Upper lobe of left lung (tissue), 6 donors: ENCODE measurements around the gene TADA2A. TPM values are rescaled to one million over a fixed set of nuclear protein-coding genes. Genes with fewer than 3 reads are reported as not detected.

Source experiments
- ATAC-seq, 2 donors: fragments of 200-7000 bp; cut with Tn5 transposase; one replicate each; pipeline ENCODE4 v1.9.1; 2022; ENCODE audit warnings: mild to moderate bottlenecking in 2 of 2, moderate library complexity in 2 of 2; ENCODE audit not compliant: low FRiP score in 2 of 2
- DNase-seq, 2 donors: peaks; one replicate each; pipeline ENCODE4 v3.0.0-alpha.2; 2019 to 2020
- H3K27ac ChIP-seq, 4 donors: fragments of 200-600 bp; sonication (generic); one replicate each; pipeline ENCODE4 v1.5.1; 2016 to 2019
- H3K27me3 ChIP-seq, 4 donors: fragments of 200-600 bp; sonication (generic); one replicate each; pipeline ENCODE4 v1.5.1; 2017 to 2019
- H3K36me3 ChIP-seq, 4 donors: fragments of 200-600 bp; sonication (generic); one replicate each; pipeline ENCODE4 v1.5.1; 2016 to 2019
- H3K4me1 ChIP-seq, 4 donors: fragments of 200-600 bp; sonication (generic); one replicate each; pipeline ENCODE4 v1.5.1; 2018 to 2019
- H3K4me3 ChIP-seq, 4 donors: fragments of 200-600 bp; sonication (generic); one replicate each; pipeline ENCODE4 v1.5.1; 2017 to 2019; ENCODE audit warnings: mild to moderate bottlenecking in 2 of 4, moderate library complexity in 1 of 4
- H3K9me3 ChIP-seq, 4 donors: fragments of 200-600 bp; sonication (generic); one replicate each; pipeline ENCODE4 v1.5.1; 2018 to 2019
- EP300 ChIP-seq, 4 donors: sonication (generic); formaldehyde crosslinking; IDR thresholded peaks; one replicate each; pipeline ENCODE4 v1.5.1; 2017; ENCODE audit warnings: antibody characterized with exemption in 4 of 4, control low read depth in 2 of 4
- POLR2A ChIP-seq, 4 donors: fragments of 450-650 bp; IDR thresholded peaks; one replicate each; pipeline ENCODE4 v1.5.1; 2016 to 2017; ENCODE audit warnings: antibody characterized with exemption in 4 of 4, mild to moderate bottlenecking in 2 of 4
- POLR2AphosphoS5 ChIP-seq, 2 donors: sonication (generic); formaldehyde crosslinking; IDR thresholded peaks; one replicate each; pipeline ENCODE4 v1.5.1; 2017; ENCODE audit warnings: antibody characterized with exemption in 2 of 2
- WGBS, 2 donors: methylation state at CpG; one replicate each; pipeline ENCODE4 v1.1.5; 2017 to 2018; 5-methylcytosine and 5-hydroxymethylcytosine counted together
- total RNA-seq, 6 donors: library from RNA; depleted of rRNA in 4 of 6; stranded (reverse); fragments of >200 nt in 4 of 6; gene quantifications; one replicate each; pipeline versions ENCODE4 v1.1.0 to v1.2.1, GENCODE V29; 2016 to 2021
- TF ChIP-seq, protein P1 (sequence below), 6 experiments: fragments of 450-650 bp in 4 of 6; fragments of 200-600 bp in 2 of 6; sonication (generic) in 2 of 6; IDR thresholded peaks; one replicate each; pipeline ENCODE4 v1.5.1; 2016 to 2019; ENCODE audit warnings: antibody characterized with exemption in 6 of 6
- donor health status: DM: no; HTN: no; CAD: no; lungs with moderate emphysema.
- donor health status: DM: no; HTN: yes; CAD: no; lungs with severe emphysema.

Gene TADA2A
- total RNA-seq, 6 donors from 2014 or later: 9.8 to 37.7 (median 22.7) TPM

DNA sequence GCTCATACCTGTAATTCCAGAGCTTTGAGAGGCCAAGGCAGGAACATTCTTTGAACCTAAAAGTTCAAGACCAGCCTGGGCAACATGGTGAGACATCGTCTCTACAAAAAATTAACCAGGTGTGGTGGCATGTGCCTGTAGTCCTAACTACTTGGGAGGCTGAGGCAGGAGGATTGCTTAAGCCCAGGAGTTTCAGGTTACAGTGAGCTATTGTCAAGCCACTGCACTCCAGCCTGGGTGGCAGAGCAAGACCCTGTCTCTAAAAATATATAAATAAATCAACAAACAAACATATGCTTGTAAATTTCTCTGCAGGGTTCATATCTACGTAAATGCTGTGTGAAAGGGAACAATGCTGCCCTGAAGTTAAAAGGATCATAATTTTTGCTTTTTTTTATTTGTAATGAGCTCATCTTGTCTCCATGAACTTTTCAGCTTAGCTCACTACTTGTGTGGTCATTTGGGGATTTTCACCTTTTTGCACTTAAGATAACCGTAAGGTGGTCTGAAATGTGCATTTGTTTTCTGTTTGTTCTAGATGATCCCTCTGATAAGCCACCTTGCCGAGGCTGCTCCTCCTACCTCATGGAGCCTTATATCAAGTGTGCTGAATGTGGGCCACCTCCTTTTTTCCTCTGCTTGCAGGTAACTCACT, 16.4 kb downstream of the TADA2A start:
- H3K36me3 ChIP-seq: peaks cover 11 to 88% (median 50%) of the 10 kb centered on the region in 4 donors
- 71 to 82% methylated on average over 4 of the region's 4 CpGs for WGBS, 2 donors
- ATAC-seq (no peak), DNase-seq (no peak)
- H3K4me1 ChIP-seq: no peaks in the 10 kb centered on the region
- no peak overlapping the region for H3K4me3 ChIP-seq
- no peaks in the 10 kb centered on the region for H3K9me3 ChIP-seq
- no peak overlapping the region for H3K27ac ChIP-seq
- no peaks in the 10 kb centered on the region for H3K27me3 ChIP-seq
- TF ChIP-seq POLR2A (IDR thresholded peaks at IDR 0.05) (no peak), POLR2AphosphoS5 (IDR thresholded peaks at IDR 0.05) (no peak), EP300 (IDR thresholded peaks at IDR 0.05) (no peak)
- TF ChIP-seq, protein P1, sequence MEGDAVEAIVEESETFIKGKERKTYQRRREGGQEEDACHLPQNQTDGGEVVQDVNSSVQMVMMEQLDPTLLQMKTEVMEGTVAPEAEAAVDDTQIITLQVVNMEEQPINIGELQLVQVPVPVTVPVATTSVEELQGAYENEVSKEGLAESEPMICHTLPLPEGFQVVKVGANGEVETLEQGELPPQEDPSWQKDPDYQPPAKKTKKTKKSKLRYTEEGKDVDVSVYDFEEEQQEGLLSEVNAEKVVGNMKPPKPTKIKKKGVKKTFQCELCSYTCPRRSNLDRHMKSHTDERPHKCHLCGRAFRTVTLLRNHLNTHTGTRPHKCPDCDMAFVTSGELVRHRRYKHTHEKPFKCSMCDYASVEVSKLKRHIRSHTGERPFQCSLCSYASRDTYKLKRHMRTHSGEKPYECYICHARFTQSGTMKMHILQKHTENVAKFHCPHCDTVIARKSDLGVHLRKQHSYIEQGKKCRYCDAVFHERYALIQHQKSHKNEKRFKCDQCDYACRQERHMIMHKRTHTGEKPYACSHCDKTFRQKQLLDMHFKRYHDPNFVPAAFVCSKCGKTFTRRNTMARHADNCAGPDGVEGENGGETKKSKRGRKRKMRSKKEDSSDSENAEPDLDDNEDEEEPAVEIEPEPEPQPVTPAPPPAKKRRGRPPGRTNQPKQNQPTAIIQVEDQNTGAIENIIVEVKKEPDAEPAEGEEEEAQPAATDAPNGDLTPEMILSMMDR (IDR thresholded peaks at IDR 0.05): no peak

DNA sequence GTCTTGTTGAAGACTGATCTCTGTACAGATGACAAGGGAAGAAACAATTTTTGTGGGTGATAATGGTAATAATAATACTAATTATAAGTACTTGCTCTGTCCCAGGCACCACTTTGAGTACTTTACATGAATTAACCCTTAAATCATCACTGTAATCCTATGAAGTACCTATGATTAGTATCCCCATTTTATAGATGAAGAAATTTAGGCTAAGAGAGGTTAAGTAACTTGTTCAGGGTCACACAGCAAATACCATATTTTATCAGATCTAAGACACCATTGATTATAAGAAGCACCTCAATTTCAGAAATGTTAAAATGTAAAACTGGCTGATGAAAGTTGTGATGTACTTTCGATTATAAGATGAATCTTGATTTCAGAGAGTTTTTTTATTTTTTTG, 18.6 kb downstream of the TADA2A start:
- no peak for TF ChIP-seq EP300 (IDR thresholded peaks at IDR 0.05)
- TF ChIP-seq, protein P1 (IDR thresholded peaks at IDR 0.05): no peak
- TF ChIP-seq POLR2A (IDR thresholded peaks at IDR 0.05): no peak
- TF ChIP-seq POLR2AphosphoS5 (IDR thresholded peaks at IDR 0.05): no peak
- Histone ChIP-seq H3K36me3 (peaks cover 5 to 85% (median 40%) of the 10 kb centered on the region in 4 donors), H3K9me3 (no peaks in the 10 kb centered on the region), H3K27me3 (no peaks in the 10 kb centered on the region), H3K4me1 (no peaks in the 10 kb centered on the region), H3K4me3 (no peak overlapping the region), H3K27ac (no peak overlapping the region)
- ATAC-seq (no peak), DNase-seq (no peak)
- 100% methylated on average over 1 of the region's 1 CpG for WGBS, 2 donors

DNA sequence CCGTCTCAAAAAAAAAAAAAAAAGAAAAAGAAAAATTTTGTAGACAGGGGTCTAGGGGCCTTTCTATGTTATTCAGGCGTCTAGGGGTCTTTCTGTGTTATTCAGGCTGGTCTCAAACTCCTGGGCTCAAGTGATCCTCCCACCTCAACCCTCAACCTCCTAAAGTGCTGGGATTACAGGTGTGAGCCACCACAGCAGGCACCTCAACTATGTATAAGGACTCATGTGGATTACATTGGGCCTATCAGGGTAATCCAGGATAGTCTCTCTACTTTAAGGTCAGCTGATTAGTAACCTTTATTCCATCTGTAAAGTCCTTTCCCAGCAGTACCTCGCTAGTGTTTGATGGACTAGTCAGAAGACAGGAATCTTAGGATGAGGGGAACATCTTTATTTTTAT, 22.4 kb downstream of the TADA2A start:
- Histone ChIP-seq H3K4me3 (no peak overlapping the region), H3K36me3 (peaks cover 5 to 80% (median 46%) of the 10 kb centered on the region in 4 donors), H3K4me1 (no peaks in the 10 kb centered on the region), H3K9me3 (no peaks in the 10 kb centered on the region), H3K27ac (no peak overlapping the region), H3K27me3 (no peaks in the 10 kb centered on the region)
- ATAC-seq: no peak
- no peak for DNase-seq
- TF ChIP-seq POLR2A (IDR thresholded peaks at IDR 0.05) (no peak), EP300 (IDR thresholded peaks at IDR 0.05) (no peak), POLR2AphosphoS5 (IDR thresholded peaks at IDR 0.05) (no peak)
- TF ChIP-seq, protein P1 (IDR thresholded peaks at IDR 0.05): no peak
- 95 to 97% methylated on average over 3 of the region's 3 CpGs for WGBS, 2 donors

DNA sequence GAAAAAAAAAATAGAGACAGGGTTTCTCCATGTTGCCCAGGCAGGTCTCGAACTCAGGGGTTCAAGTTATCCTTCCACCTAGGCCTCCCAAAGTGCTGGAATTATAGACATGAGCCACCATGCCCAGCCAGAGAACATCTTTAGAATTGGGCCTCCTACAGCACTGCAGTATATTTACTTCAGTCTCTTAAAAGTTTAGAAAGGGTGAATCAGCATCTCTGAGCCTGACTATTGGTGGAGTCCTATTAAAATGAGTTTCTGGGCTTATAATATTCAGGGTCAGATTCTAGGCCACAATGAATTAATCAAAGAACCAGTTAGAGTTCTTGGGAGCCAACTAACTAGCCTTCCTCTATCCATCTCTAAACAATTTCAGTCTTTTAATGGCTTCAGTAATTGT, 22.8 kb downstream of the TADA2A start:
- H3K9me3 ChIP-seq: no peaks in the 10 kb centered on the region
- TF ChIP-seq EP300 (IDR thresholded peaks at IDR 0.05): no peak
- no peak for TF ChIP-seq POLR2AphosphoS5 (IDR thresholded peaks at IDR 0.05)
- TF ChIP-seq, protein P1 (IDR thresholded peaks at IDR 0.05): no peak
- TF ChIP-seq POLR2A (IDR thresholded peaks at IDR 0.05): no peak
- no peak overlapping the region for H3K4me3 ChIP-seq
- no peaks in the 10 kb centered on the region for H3K4me1 ChIP-seq
- H3K27ac ChIP-seq: no peak overlapping the region
- ATAC-seq: no peak
- H3K36me3 ChIP-seq: peaks cover 5 to 80% (median 42%) of the 10 kb centered on the region in 4 donors
- H3K27me3 ChIP-seq: no peaks in the 10 kb centered on the region
- no peak for DNase-seq
- WGBS, 2 donors: 100% methylated on average over 1 of the region's 1 CpG
